Forelimb muscle (tissue), 1 donor: ENCODE results near the gene MC1R. TPM values are rescaled to one million over a fixed set of nuclear protein-coding genes. Genes with fewer than 3 reads are reported as not detected.
"Not testable (repeated sequence)": the region's sequence is repeated elsewhere in the genome, so short reads cannot be mapped to it uniquely, and the experiment has no call there.

Source experiments
- DNase-seq: peaks from one replicate; pipeline ENCODE4 v3.0.0-alpha.2; 2013; ENCODE audit warnings: low read depth
- polyA plus RNA-seq: library from polyadenylated mRNA; unstranded; fragments of 120-200 nt; gene quantifications from one replicate; pipeline ENCODE4 v1.2.1, GENCODE V29; 2013; ENCODE audit not compliant: insufficient read length

Gene MC1R
- polyA plus RNA-seq, 1 donor = 2.2 TPM

GRCh38 chr16:89934611-89935553 lies 16.2 kb downstream of the MC1R start:
- no peak for DNase-seq

GRCh38 chr16:89935620-89936019 lies 17.0 kb downstream of the MC1R start:
- not testable (repeated sequence) for DNase-seq

- no peak for DNase-seq
These were observed 17.4 kb downstream of the MC1R start for GRCh38 chr16:89936034-89936433.

- DNase-seq = no peak
These were observed 17.8 kb downstream of the MC1R start for GRCh38 chr16:89936508-89936907.

- DNase-seq = no peak
These were observed 18.3 kb downstream of the MC1R start for GRCh38 chr16:89936981-89937380.

GRCh38 chr16:89938175-89938885 lies 19.7 kb downstream of the MC1R start:
- DNase-seq = no peak

GRCh38 chr16:89944773-89945172 lies 26.1 kb downstream of the MC1R start:
- no peak for DNase-seq

- no peak for DNase-seq
These were observed 27.0 kb downstream of the MC1R start for GRCh38 chr16:89945654-89946053.

- DNase-seq = no peak
These were observed 27.9 kb downstream of the MC1R start for GRCh38 chr16:89946515-89946914.

GRCh38 chr16:89949121-89949742 lies 30.6 kb downstream of the MC1R start:
- DNase-seq = no peak

GRCh38 chr16:89949756-89950155 lies 31.1 kb downstream of the MC1R start:
- DNase-seq = no peak

GRCh38 chr16:89951509-89951908 lies 32.8 kb downstream of the MC1R start:
- no peak for DNase-seq

- no peak for DNase-seq
These were observed 33.4 kb downstream of the MC1R start for GRCh38 chr16:89952049-89952448.

GRCh38 chr16:89952551-89952950 lies 33.9 kb downstream of the MC1R start:
- no peak for DNase-seq

- no peak for DNase-seq
These were observed 35.2 kb downstream of the MC1R start for GRCh38 chr16:89953671-89954406.

GRCh38 chr16:89954462-89954861 lies 35.8 kb downstream of the MC1R start:
- no peak for DNase-seq

GRCh38 chr16:89955001-89955685 lies 36.5 kb downstream of the MC1R start:
- no peak for DNase-seq

GRCh38 chr16:89956505-89957215 lies 38.0 kb downstream of the MC1R start:
- no peak for DNase-seq

- DNase-seq = no peak
These were observed 38.6 kb downstream of the MC1R start for GRCh38 chr16:89957216-89957785.

GRCh38 chr16:89958068-89958467 lies 39.4 kb downstream of the MC1R start:
- DNase-seq = no peak
